HG02840 (cell line): Measurements from ENCODE around the gene WBP11.
"Not testable (repeated sequence)": the region's sequence is repeated elsewhere in the genome, so short reads cannot be mapped to it uniquely, and the experiment has no call there.

Experiments
- ATAC-seq: cut with Tn5 transposase; IDR thresholded peaks from one replicate; pipeline ENCODE4 v1.9.1; 2021; ENCODE audit warnings: mild to moderate bottlenecking, moderate library complexity, moderate number of reproducible peaks; ENCODE audit not compliant: unreplicated experiment, low FRiP score

WBP11 gene

GRCh38 chr12:14774074-14774905, 29.0 kb downstream of the WBP11 start:
- peak; percentile 52 for ATAC-seq

DNA sequence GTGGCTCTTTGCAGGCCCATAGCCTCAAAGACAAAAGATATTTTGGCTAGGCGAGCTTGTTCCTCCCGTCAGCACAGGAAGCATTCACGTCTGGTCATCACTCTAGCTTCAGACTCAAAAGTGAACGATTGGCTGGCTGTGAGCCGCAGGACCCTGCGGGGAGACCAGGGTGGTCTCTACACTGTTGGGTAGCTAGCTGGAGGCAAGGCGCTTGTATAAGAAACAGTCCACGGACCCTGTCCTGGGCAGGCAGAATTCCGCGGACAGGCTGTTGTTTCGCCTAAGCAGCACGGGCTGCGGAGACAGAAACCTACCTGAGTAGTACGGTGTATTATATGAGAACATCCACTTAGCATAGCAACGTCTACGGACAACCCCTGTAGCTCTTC, 29.6 kb downstream of the WBP11 start:
- peak; percentile 22 for ATAC-seq

GRCh38 chr12:14772946-14773345, 30.3 kb downstream of the WBP11 start:
- no peak for ATAC-seq

GRCh38 chr12:14771651-14772137, 31.6 kb downstream of the WBP11 start:
- no peak for ATAC-seq

DNA sequence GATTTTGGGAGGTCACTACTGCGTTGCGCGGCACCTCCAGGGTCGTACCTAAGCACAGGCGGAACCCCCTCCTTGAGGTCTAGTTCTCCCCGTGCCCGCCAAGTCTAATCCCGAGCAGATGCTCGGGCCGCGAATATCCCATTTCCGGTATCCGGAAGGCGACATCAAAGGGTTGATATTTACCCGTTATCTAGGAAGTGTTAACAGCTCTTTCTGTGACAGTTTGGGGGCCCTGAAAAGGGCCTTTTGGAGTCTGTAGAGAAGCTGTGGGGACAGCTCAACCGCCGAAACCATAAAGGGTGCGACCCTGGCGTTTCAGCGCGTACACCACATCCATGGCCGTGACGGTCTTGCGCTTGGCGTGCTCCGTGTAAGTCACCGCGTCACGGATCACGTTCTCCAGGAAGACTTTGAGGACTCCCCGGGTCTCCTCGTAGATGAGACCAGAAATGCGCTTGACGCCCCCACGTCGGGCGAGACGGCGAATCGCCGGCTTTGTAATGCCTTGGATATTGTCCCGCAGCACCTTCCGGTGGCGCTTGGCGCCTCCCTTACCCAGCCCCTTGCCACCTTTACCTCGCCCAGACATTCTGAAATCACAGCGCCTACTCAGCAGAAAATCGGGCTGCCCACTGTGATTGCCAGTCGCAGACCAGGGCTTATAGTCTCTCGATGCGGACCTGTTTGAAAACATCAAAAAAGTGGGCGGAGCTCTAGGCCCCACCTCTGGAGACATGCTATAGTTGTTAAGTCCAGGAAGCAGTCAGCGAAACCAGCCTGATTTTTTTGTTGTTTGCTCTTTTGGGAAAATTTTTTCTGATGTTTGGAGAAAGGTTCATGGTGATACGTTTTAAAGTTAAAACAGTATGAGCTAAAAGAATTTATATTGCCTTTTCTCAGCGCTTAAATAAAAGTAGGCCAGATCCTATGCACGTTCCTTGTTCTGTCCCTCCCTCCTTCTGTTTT, 32.5 kb downstream of the WBP11 start:
- peak; percentile 23 for ATAC-seq

DNA sequence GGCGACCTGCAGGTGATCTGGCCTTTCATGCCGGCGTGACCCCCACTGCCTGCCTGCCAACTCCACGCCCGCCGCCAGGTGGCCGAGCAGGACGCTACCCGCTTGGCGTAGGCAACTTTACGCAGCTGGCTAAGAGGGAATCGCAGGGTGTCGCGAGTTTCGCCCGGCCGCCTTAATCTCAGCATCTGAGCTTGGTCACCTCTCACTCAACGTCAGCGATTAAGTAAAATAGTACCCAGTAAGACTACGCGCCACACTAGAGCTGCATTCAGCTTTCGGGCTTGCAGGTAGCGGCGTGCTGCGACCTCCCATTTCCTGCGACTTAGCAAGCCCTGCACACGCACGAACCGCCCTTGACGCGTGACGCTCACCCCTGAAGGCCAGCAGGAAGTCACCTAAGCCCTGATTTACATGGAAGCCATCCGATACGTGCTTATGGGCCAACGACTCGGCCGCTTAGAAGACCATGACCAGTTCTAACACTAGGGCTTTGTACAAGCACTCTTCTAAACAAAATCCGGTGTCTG, 33.2 kb downstream of the WBP11 start:
- ATAC-seq, result peak; percentile 39

DNA sequence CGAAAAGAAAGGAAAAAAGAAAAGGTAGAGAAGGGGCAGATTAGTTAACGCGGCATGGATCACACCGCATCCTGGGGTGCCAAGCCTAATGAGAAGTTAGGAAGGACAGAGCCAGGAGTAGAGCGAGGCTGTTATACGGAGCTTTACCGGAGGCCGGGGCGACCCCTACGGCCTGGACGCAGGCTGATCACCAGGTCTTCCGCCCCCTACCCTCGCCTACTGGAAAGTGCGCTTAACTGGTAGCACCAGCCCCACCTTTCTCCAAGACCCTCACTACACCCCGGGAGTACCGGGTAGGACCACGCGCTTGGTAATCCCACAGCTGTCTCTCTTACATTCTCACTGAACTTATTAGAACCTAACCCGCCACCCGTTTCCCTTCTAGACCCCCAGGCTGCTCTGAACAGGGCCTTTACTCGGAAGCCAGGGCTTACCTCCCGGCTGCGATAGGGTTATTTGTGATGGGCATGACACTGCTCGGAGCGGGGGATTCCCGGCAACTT, 33.8 kb downstream of the WBP11 start:
- peak; percentile 2 for ATAC-seq

DNA sequence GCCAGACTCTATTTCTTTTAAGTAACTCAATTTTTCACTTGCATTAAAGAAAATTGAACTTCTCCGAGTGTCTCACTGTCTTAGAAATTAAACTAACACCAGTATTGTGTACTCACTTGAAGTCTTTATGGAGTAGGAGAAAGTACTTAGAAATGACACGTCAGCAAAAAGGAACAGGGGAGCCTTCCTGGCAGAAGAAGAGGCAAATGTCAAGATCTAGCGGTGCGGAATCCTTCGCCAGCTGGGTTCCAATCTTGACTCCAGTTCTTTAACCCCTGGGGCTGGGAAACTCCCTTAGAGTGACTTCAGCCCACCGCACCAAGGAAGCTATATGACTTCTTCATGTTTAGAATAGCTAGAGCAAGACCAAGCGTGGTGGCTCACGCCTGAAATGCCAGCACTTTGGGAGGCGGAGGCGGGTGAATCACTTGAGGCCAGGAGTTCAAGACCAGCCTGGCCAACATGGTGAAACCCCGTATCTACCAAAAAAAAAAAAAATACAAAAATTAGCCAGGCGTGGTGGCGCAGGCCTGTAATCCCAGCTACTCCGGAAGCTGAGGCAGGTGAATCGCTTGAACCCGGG, 34.4 kb downstream of the WBP11 start:
- no peak for ATAC-seq

DNA sequence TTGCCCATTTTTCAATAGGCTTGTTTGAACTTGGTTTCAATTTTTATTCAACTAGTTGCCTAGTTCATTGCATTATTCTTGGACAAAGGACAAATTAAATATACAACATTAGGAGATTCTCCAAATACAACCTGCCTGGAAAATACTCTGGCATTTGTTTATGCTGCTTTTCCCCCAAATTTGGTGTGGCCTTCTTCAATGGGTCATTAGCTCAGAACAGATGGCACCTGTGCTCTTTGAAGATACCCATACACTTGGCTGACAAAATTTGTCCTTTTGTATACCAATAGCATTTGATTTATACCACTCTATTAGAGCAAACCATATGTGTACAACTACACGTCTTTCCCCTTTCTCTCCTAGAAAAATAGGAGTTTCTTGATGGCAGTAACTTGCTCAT, 35.7 kb downstream of the WBP11 start:
- ATAC-seq, result no peak

DNA sequence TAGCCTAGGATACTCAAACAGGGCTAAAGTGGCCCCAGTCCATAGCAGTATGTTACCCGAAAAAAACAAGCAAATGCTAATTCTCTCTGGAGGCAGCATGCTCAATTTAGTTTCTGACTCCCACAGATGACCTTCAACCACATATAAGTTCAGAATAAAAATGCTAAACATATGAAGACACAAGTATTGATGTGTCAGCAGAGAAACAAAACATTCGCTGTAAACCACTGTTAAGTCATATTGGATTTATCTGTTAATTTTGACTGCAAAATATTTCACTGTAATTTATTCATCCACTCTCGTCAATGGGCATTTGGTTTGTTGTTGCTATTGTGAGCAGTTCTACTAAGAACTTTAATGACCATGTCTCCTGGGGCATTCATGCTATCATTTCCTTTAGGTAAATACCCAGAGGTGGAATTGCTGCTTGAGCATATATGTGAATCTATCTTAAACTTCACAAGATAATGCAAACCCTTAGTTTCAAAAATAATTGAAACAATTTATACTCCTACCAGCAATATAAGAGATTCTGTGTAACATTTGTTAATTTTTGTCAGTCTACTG, 36.5 kb downstream of the WBP11 start:
- ATAC-seq, result no peak

DNA sequence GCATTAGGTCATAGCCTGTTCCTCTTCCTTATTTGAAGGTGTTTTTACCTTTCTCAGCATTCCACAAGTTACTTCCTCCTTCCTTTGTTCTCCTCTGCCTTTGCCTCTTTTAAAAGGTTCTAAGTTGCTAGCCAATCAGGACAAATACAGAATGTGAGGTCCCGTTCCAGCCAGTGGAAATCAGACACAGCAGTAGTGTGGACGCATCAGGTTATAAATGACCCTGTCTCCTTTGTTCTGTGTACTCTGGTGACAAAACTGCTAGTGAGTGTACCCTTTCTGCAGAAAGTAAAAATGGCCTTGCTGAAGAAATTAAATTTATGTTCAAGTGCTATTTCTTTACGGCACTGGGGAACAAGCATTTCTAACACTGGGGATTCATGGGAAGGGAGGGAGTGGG, 37.3 kb downstream of the WBP11 start:
- not testable (repeated sequence) for ATAC-seq

DNA sequence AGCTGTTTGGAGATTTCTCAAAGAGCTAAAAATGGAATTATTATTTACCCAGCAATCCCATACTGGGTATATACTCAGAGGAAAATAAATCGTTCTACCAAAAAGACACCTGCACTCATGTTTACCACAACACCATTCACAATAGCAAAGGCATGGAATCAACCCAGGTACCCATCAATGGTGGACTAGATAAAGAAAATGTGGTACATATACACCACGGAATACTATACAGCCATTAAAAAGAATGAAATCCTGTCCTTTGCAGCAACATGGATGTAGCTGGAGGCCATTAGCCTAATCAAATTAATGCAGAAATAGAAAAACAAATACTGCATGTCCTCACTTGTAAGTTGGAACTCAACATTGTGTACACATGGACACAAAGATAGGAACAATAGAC, 37.9 kb downstream of the WBP11 start:
- ATAC-seq, result no peak

GRCh38 chr12:14759711-14760280, 43.5 kb downstream of the WBP11 start:
- ATAC-seq, result not testable (repeated sequence)

- no peak for ATAC-seq
These were observed 46.7 kb downstream of the WBP11 start for GRCh38 chr12:14756334-14757143.

DNA sequence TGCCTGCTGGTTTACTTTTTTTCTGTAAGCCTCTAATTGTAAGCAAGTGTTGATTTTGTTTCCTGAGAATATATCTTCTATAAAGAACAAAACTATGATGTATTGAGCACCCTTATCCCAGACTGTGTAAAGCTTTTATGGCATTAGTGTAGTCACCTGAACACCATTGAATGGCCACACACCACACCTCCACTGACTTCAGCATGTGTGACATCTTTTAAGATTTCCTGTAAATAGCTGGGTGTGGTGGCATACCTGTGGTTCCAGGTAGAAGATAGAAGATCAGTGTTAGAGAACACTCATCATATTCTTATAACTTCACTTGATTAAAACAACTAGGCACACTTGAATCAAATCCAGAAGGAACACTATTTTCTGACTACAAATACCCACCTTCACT, 51.3 kb downstream of the WBP11 start:
- ATAC-seq, result no peak

DNA sequence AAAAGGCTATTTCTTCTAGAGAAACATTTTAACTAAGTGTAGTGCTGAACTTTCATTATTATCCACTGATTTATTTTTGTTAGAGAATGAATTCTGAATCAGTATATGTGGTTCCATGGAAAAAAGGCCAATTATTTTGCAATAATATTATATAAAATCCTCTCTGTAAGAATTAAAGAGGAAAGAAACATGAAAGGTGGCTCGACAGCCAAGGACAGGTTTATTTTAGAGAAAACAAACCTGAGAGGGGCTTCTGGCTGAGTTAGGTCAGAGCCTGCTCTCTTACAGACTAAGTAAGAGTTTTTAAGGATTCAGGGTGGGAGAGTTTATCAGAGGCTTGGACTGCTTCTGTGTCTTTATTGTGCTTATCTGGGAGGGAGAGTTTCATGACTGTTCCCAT, 60.2 kb downstream of the WBP11 start:
- ATAC-seq, result no peak

GRCh38 chr12:14741942-14742341, 61.3 kb downstream of the WBP11 start:
- ATAC-seq, result no peak

DNA sequence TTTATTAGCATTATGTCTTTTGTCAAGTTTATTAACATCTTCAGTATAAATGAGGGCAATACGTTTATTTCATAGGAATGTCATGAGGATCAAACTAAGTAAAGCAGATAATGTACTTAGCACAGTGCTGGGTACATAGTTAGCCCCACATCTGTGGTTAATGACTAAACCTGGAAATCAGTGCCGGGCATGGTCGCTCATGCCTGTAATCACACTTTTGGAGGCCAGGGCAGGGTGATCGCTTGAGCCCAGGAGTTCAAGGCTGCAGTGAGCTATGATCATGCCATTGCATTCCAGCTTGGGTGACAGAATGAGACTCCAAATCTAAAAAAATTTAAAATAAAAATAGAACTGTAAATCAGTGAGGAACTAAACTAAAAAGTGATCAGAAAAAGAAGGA, 62.1 kb downstream of the WBP11 start:
- ATAC-seq, result no peak

GRCh38 chr12:14736441-14736840, 66.8 kb downstream of the WBP11 start:
- ATAC-seq, result not testable (repeated sequence)
